ENCODE data around the gene C3orf70.

The C3orf70 gene

GRCh38 chr3:185152410-185153170, at the start of gene C3orf70:
C3orf70 (minus strand) TSS chr3:185153060; CDS start chr3:185152823, 237 bp downstream.
- peak; percentile 59 for DNase-seq (ENCODE audit: low spot score)

- DNase-seq (ENCODE audit: low spot score) = no peak
Observed at GRCh38 chr3:185200639-185201038, 47.8 kb upstream of the C3orf70 start.

GRCh38 chr3:185199671-185200070, 46.8 kb upstream of the C3orf70 start:
- no peak for DNase-seq (ENCODE audit: low spot score)

- no peak for DNase-seq (ENCODE audit: low spot score)
Observed at GRCh38 chr3:185199206-185199605, 46.3 kb upstream of the C3orf70 start.

GRCh38 chr3:185197068-185197467, 44.2 kb upstream of the C3orf70 start:
- no peak for DNase-seq (ENCODE audit: low spot score)

GRCh38 chr3:185195652-185196051, 42.8 kb upstream of the C3orf70 start:
- DNase-seq (ENCODE audit: low spot score) = no peak

- DNase-seq (ENCODE audit: low spot score) = no peak
Observed at GRCh38 chr3:185188816-185189215, 36.0 kb upstream of the C3orf70 start.

GRCh38 chr3:185187391-185187790, 34.5 kb upstream of the C3orf70 start:
- no peak for DNase-seq (ENCODE audit: low spot score)

GRCh38 chr3:185176750-185177359, 24.0 kb upstream of the C3orf70 start:
- peak; percentile 52 for DNase-seq (ENCODE audit: low spot score)

GRCh38 chr3:185175370-185175987, 22.6 kb upstream of the C3orf70 start:
- DNase-seq (ENCODE audit: low spot score) = no peak

GRCh38 chr3:185172086-185173049, 19.5 kb upstream of the C3orf70 start:
- no peak for DNase-seq (ENCODE audit: low spot score)

- no peak for DNase-seq (ENCODE audit: low spot score)
Observed at GRCh38 chr3:185164428-185165217, 11.8 kb upstream of the C3orf70 start.

- no peak for DNase-seq (ENCODE audit: low spot score)
Observed at GRCh38 chr3:185162634-185163033, 9.8 kb upstream of the C3orf70 start.

GRCh38 chr3:185161761-185162160, 8.9 kb upstream of the C3orf70 start:
- no peak for DNase-seq (ENCODE audit: low spot score)

- DNase-seq (ENCODE audit: low spot score) = no peak
Observed at GRCh38 chr3:185157347-185157746, 4.5 kb upstream of the C3orf70 start.

- no peak for DNase-seq (ENCODE audit: low spot score)
Observed at GRCh38 chr3:185155678-185156077, 2.8 kb upstream of the C3orf70 start.

- peak; percentile 91 for DNase-seq (ENCODE audit: low spot score)
Observed at GRCh38 chr3:185153861-185154629, 1.2 kb upstream of the C3orf70 start.

- peak; percentile 44 for DNase-seq (ENCODE audit: low spot score)
Observed at GRCh38 chr3:185153171-185153771, 411 bp upstream of the C3orf70 start.

GRCh38 chr3:185151964-185152409, 873 bp downstream of the C3orf70 start:
- DNase-seq (ENCODE audit: low spot score) = peak; percentile 42

Data from cerebellar cortex (tissue), 1 donor.